HG02852 (cell line): ENCODE data around the gene RPS15.
"Not testable (repeated sequence)": the region's sequence is repeated elsewhere in the genome, so short reads cannot be mapped to it uniquely, and the experiment has no call there.

Source experiments
- ATAC-seq: cut with Tn5 transposase; IDR thresholded peaks from one replicate; pipeline ENCODE4 v1.9.1; 2021; ENCODE audit warnings: mild to moderate bottlenecking, moderate library complexity; ENCODE audit not compliant: unreplicated experiment

RPS15 gene

DNA sequence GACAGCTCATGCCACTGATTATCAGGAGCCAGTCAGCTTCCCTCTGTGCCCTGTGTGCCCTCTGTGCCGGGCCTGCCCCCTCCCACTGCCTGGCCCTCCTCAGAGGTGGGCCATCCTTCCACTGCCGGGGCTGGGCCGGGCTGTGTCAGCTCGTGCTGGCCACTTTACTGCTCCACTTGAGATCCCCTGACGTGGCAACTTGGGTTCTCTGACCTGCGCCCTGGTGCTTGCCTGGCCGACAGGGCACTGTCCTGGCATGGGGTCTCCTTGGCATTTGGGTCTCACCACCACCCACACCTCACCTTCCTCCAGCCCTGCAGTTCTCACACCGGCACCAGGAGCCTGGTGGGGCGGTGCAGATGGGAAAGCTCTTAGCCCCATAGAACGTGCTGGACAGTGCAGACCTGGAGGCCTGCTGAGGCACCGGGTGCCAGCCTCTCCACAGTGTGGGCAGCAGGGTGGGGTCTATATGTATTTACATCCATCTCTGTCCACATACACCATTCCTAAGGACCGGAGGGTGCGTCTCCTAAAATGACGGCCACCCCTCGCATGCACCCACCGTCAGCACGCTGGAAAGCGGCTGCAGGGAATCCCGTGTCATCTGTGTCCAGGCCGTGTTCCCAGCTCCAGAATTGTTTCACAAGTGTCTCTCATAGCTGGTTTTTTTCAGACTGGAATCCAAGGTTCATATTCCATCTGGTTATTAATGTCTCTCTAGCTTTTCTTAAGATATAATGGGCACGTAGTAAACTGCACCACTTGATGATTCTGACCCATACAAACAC, 19.1 kb upstream of the RPS15 start:
- ATAC-seq: no peak

DNA sequence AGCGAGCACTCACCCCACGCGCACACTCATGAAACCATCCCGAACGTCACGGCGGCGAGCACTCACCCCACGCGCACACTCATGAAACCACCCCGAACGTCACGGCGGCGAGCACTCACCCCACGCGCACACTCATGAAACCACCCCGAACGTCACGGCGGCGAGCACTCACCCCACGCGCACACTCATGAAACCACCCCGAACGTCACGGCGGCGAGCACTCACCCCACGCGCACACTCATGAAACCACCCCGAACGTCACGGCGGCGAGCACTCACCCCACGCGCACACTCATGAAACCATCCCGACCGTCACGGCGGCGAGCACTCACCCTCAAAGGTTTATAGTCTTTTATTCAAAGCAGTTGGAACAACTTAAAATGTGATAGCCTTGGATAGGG, 18.1 kb upstream of the RPS15 start:
- not testable (repeated sequence) for ATAC-seq

DNA sequence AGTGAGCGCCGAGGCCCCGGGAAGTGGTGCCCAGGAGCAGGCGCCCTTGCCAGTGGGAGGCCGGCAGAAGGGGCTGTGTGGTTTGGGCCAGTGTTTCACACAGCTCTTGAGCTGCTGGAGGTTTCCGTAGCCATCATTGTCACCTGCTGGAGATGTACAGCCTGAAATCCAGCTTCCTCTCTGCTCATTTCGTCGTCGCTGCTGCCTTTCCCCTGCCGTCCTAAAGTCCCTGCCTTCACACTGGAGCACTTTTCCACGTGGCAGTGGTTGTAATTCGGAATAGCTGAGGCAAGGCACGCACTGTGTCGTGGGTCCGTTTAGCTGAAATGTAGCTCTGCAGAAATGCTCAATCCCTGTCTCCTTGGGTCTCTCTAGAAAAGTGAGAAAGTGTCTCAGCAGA, 17.6 kb upstream of the RPS15 start:
- no peak for ATAC-seq

DNA sequence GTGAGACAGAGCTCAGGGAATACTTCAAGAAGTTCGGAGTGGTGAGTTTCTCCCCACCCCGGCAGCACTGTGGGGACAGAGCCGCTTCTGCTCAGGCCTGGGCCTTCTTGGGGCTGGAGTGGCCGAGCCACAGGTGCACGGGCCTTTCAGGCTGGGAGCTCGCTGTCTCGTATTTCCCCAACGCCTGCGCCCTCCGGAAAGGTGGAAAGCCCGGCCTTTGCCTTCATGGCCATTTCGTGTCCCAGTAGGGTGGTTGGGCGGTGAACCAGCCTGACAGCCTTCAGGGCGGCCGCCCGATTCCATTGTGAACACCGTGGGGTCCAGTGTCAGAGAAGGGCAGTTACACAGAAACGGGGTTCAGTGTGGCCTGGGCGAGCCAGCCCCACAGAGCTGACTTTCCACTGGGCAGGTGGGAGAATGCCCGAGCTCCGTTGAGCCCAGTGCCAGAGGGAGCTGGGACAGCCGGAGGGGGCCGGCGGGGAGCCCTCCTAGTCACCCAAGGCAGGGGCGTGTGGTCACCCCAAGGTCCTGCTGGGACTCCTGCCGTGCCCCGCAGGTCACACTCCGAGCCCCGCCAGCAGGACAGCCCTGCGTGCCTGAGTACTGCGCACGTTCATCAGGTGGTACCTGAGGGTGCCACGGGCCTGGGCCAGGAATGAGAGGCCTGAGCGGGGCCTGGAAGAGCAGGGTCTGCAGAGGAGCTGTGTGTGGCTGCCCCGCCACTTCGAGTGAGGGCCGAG, 16.8 kb upstream of the RPS15 start:
- no peak for ATAC-seq

DNA sequence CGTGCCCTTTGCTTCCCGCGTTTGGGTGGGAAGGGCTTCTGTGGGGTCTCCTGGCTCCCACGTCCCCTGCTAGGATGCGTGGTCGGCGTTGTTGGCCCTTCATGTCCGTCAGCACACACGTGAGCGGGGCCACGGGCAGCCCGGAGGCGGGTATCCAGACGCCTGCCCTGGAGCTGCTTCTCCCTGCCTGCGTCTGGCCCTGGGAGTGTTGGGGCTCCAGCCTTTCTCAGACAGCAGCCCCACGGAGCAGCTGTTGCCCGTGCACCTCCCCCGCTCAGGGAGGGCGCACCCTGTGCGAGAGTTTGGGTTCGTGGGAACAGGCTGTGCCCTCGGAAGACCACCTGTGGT, 16.3 kb upstream of the RPS15 start:
- ATAC-seq: no peak

DNA sequence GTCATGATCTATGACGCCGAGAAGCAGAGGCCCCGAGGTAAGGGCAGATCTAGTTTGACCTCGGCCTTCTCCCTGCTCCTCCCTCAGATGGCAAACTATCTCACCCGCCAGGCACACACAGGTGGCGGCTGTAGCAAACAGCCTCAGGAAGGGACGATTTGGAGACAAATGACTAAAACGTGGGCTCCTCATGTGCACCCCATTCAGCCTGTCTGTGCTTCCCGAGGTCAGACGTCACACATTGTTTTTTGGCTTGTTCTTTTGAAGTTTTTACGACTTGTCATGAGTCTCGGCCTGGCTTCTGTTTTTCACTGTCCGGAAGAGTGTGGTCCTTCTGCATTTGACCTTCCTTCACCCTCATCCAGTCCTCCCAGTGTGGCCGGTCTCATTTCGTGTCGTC, 15.8 kb upstream of the RPS15 start:
- no peak for ATAC-seq

DNA sequence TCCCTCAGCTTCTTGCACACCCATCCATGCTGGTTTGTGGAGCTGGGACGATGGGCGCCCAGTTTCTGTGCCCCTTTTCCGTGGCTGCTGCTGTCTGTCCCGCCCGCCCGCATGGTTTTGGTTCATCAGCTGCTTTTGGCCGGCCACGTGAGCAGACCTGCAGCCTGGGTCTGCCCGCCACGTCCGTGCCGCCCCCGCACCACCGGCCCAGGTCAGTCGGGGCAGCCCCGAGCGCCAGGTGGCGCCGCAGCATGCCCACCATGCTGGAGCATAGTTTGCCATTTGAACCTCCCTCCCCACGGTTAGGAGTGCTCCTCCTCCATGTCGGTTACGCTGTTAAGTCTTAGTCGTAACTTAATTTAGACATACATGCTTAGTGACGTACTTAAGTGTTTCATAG, 15.3 kb upstream of the RPS15 start:
- no peak for ATAC-seq

DNA sequence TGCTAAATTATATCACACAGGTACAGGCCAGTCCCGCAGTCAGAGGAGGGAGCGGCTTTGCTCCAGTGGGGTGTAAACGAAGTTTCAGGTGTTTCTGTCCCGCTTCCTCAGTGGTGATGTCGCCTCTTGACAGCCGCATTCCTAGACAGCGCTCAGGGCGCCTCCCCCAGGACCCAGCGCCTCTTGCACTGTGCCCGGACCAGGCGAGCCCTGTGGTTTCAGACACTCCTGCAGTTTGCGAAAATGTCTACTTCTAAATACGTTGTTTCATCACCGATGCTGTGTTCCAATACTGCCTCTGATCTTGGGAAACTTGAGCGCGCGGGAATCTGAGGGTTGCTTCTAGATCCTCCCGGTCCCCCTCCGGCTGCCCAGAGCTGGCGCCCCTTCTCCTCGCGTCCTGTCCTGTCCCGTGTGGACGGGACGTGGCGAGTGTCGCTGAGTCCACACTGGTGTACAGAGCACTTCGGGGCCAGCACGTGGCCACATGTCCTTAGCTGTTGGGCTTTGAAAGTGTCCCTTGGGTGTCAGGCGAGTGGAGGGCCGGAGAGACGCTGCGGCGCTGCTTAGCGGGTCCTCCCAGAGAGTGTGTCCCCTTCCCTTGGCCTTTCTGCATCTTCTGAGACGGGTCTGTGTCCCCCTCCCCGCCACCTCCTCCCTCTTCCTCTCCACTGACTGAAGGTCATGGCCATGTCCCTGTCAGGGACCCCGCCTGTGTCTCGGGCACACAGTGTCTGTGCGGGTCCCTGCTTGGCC, 14.6 kb upstream of the RPS15 start:
- no peak for ATAC-seq

DNA sequence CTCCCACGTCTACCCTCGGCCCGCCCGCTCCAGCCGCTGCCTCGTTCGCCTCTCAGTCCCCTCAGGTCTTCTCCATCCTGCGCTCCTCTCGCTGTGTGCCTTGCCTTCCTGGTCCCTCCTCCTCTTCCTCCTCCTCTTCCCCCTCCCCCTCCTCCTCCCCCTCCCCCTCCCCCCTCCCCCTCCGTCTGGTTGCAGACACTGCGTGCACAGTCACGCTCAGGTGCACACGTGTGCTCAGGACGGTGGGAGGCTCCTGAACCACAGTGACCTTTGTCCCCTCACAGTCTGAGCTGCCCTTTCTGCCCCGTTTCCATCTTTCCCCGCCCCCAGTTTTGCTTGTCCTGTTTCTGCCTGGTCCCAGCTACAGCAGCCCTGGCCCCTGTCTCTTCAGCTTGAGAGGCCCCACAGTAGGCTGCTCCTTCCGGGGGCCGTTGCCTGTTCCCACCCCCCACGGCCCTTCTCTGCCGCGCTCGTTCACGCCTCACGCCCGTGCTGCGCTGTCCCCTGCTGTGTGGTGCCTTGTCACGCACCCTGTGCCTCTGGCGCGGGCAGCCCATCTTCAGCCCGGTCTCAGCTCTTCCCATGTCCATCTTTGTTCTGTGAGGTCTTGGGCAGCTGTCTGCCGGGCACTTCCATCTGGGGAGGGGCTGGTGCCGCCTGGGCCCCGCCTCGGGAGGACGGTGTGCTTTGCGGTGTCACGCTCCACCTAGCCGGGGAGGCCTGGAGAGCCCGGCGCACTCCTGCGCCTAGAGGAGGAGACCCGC, 13.8 kb upstream of the RPS15 start:
- ATAC-seq: no peak

DNA sequence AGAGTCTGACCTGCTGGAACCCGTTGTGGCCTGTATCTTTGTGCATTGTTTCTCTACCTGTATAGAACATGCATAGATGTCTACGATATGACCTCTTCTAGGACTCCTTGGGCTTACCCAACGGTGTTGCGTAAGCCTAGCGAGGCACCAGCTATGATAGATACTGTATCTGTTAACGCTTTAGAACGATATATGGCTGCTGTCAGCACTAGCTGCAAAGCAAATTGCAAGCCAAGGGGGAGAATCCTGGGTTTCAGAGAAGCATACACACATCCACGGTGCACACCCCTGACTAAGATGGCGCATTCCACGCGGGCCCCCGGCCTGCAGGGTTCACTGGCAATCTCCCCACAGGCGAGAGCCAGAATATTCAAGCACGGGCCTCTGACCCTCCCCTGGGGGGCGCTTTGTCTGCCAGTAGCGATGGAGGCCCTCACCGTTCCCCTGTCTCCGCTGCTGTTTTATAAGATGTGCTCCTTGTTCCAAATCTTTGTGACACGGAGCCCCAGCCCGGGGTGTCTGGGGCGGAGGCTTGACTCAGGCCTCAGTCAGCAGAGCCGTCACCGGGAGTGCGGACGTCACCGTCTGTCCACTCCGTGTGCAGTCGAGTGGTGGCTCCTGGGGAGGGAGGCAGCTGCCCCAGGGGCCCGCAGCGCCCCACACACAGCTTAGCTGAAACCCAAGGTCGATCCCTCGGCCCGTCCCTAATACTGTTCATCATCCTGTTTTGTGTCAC, 12.9 kb upstream of the RPS15 start:
- no peak for ATAC-seq

DNA sequence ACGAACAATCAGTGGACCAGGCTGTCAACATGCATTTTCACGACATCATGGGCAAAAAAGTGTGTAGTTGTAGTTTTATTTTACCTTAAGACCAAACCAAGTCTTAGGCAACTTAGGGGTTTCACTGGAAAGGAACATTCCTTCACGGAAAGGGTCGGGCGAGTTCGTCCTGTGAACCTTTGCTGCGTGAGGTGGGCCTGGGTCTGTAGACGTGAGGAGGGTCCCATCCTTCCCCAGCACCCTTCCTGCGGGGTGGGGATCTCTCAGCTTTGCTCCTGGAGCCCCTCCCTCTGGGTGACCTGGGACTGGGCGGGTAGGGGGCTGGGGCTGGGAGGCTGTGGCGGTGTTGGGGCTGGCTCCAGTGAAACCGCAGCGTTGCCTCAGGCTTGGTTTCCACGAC, 12.3 kb upstream of the RPS15 start:
- ATAC-seq: no peak

DNA sequence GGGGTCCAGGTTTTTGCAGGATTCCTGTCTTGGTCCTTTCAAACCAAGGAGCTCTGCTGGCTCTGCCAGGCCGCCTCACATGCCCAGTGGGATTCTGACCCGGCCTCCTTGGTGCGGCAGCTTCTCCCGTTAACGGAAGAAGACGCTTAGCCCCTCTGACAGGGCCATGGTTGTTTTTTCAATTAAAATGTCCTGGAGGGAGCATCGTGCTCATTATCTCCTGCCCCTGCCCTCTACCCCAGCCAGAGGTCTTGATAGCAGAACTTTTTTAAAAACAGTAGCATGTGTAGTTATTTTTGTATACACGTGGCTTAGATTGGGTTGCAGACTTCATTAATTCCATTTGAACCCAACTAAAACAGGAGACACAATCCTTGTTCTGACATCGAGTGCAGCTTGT, 11.5 kb upstream of the RPS15 start:
- ATAC-seq: no peak

DNA sequence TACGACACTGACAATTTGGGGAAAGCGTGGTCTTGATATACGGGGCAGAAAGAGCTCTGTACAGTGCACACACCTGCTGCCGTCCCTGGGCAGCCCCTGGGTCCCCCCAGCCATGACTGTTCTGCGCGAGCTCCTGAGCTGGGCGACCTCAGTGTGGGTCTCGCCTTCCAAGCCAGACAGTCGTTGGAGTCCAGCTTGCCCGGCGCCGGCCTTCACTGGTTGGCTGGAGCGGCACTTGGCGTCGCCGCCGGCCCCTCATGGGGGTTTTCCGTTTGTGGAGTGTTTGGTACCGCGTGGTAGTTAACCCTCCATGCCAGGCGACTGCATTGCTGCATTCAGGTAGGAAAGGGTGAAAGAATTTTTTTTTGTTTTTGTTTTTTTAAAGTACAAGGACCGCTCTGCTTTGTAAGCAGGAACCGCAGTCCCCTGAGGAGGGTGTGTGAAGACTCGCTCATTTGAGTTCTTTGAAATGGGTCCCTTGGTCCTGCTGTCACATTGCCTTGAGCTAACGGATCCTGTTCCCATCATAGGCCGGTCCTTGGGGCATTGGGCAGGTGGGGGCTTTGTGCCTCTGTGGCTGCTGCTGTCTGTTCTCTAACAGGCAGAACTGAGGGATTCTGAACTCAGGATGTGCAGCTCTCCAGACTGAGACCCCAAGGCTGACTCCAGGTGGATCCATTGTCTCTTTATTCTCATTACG, 10.8 kb upstream of the RPS15 start:
- ATAC-seq: no peak

DNA sequence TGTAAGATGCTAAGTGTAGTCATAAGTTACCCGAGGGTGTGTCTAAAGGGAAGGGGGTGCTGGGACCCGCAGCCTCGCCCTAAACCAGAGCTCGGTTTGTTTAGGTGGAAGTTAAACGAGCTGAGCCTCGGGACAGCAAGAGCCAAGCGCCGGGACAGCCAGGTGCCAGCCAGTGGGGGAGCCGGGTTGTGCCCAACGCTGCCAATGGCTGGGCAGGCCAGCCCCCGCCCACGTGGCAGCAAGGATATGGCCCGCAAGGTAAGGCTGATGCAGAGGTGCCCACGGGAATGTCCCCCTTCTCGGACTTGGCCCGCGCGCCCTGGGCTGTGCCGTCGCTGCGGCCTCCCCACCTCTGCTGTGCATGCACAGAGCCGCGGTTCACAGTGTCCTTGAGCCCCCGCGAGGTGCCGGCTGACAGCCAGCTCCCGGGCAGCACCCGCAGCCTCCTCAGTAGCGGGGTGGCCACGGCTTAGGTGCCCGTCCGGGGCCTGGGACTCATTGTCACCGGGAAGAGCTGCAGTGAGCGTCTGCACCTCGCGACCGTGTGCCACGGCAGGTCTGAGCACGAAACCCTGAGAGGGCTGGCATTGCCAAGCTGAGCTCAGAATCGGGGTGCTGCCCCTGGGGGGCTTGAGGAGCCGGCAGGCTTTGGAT, 9.3 kb upstream of the RPS15 start:
- ATAC-seq: no peak

DNA sequence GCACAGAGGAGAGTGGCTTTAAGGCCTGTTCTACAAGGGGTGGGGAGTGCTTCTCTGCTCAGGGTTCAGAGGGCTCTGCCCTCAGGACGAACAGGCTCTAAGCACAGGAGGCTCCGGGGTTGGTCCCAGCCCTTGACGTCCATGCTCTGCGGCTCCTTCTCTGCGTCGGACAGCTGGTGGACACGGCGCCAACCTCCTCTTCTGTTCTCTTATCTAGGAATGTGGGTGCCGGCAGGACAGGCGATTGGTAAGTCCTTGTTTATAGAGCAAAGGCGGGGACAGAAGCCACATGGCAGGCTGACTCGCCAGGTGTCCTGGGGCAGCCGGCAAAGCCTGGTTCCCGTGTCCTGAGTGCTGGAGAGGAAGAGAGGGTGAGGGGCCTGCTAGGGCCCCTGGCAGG, 8.4 kb upstream of the RPS15 start:
- no peak for ATAC-seq

DNA sequence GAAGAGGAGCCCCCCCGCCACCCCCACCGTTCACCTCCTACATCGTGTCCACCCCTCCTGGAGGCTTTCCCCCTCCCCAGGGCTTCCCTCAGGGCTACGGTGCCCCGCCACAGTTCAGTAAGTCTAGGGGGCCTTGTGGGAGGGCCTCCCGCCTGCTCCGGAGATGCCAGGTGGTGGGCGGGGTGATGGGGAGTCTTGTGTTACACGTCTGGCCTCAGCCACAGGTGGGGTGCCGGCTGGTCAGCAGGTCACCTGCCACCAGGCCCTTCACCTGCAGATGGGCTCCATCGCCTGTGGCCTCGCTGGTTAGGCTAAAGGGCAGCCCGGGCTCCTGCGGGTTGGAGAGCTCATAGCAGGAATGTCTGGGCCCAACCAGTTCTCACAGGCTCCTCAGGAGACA, 8.0 kb upstream of the RPS15 start:
- ATAC-seq: no peak

DNA sequence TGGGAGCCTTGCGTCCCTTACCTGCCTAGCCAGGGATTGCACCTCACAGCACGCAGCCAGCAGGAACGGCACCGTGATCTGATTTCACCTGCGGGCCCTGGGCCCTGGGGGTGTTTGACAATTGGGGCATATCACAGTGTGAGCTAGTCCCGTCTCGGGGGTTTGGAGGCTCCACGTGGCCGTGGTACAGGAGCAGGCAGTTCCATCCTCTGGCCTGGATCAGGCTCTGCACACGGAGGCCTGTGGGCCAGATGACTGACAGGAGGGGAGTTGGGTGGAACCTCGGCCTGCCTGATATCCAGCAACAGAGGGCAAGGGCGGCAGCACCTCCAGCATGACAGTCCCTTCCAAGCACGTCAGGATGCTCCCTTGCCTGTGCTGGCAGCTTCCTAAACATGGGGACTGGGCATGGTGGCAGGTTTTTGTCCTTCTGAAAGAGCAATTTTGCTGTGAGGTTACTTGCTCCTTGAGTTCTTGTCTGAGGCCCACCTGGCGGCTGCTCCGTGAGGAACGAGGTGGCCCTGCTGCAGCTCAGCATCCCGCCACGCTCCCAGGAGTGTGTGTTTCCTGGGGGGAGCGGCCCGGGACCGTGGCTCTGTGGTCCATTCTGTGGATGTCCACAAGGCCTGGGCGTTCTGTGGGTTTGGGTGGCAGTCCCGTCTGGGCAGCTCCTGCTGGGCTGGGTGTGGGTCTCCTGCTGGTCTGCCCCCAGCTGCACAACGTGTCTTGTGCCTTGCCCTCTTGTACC, 6.3 kb upstream of the RPS15 start:
- no peak for ATAC-seq

DNA sequence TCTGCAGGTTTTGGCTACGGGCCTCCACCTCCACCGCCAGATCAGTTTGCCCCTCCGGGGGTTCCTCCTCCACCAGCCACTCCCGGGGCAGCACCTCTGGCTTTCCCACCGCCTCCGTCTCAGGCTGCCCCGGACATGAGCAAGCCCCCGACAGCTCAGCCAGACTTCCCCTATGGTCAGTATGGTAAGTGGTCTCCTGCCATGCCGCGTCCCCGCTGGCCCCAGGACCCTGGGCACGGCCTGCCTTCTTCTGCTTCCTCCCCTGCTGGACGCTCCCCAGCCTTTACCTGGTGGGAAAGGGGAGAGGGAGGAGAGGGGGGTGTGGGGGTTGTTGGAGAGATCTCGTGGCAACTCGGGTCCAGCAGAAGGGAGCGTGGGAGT, 5.7 kb upstream of the RPS15 start:
- no peak for ATAC-seq
